ENCODE results near the gene TBC1D9.

DNA sequence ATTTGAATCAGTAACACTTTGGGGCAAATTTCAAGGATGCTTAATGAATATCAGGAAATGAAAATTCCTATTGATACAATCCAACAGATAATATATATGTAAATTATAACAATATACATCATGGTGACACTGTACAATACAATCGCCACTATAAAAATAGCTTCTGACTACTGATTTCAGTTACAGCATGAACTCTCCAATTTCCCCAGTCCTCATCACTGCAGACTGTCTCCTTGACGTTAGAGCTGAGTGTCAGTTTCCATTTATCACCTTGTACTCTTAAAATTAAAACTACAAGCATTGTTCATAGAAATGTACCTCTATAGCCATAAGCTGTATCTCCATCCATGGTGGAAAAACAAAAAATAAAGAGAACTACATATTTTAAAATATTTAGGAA, 23.4 kb downstream of the TBC1D9 start:
- no peak for TF ChIP-seq EP300 (IDR thresholded peaks at IDR 0.05)
- TF ChIP-seq POLR2AphosphoS5 (IDR thresholded peaks at IDR 0.05) = no peak
- no peak for TF ChIP-seq POLR2A (IDR thresholded peaks at IDR 0.05)
- TF ChIP-seq, protein P1, sequence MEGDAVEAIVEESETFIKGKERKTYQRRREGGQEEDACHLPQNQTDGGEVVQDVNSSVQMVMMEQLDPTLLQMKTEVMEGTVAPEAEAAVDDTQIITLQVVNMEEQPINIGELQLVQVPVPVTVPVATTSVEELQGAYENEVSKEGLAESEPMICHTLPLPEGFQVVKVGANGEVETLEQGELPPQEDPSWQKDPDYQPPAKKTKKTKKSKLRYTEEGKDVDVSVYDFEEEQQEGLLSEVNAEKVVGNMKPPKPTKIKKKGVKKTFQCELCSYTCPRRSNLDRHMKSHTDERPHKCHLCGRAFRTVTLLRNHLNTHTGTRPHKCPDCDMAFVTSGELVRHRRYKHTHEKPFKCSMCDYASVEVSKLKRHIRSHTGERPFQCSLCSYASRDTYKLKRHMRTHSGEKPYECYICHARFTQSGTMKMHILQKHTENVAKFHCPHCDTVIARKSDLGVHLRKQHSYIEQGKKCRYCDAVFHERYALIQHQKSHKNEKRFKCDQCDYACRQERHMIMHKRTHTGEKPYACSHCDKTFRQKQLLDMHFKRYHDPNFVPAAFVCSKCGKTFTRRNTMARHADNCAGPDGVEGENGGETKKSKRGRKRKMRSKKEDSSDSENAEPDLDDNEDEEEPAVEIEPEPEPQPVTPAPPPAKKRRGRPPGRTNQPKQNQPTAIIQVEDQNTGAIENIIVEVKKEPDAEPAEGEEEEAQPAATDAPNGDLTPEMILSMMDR (IDR thresholded peaks at IDR 0.05) = no peak

Measured in sigmoid colon (tissue), 4 donors.